ENCODE measurements around the gene IKBKE. TPM values are rescaled to one million over a fixed set of nuclear protein-coding genes. Genes with fewer than 3 reads are reported as not detected.

Gene IKBKE
- total and polyA plus RNA-seq, 2 of the 8 experiments (the other 6 are each of a cell fraction or from before 2014, with no cell fraction given), result 8.6 to 12.0 TPM

DNA sequence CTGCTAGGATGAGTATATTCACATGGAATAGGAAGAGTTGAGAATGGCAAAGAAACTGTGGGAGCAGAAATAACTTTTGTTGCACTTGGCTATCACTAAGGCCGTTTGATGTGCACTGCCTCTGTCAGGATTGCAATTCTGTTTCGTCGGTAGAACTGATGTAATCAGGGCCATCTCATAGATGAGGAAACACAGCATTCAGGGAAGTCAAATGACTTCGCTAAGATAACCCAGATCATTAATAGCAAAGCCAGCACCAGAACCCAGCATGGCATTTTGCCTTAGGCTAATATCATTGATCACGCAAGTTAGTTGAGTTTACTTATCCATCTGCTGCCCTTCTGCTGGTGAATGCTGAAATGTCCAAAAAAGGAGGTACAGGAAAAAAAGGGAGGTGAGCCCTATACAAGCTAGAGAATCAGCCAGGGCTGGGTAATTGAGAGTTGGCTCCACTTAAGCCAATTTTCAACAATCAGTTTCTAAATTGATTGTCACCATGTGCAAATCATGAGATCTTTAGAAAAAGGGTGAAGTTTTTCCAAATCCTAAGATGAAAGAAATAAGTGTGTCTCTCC is 44.6 kb downstream of the IKBKE start (continued):
- TF ChIP-seq, protein P1, sequence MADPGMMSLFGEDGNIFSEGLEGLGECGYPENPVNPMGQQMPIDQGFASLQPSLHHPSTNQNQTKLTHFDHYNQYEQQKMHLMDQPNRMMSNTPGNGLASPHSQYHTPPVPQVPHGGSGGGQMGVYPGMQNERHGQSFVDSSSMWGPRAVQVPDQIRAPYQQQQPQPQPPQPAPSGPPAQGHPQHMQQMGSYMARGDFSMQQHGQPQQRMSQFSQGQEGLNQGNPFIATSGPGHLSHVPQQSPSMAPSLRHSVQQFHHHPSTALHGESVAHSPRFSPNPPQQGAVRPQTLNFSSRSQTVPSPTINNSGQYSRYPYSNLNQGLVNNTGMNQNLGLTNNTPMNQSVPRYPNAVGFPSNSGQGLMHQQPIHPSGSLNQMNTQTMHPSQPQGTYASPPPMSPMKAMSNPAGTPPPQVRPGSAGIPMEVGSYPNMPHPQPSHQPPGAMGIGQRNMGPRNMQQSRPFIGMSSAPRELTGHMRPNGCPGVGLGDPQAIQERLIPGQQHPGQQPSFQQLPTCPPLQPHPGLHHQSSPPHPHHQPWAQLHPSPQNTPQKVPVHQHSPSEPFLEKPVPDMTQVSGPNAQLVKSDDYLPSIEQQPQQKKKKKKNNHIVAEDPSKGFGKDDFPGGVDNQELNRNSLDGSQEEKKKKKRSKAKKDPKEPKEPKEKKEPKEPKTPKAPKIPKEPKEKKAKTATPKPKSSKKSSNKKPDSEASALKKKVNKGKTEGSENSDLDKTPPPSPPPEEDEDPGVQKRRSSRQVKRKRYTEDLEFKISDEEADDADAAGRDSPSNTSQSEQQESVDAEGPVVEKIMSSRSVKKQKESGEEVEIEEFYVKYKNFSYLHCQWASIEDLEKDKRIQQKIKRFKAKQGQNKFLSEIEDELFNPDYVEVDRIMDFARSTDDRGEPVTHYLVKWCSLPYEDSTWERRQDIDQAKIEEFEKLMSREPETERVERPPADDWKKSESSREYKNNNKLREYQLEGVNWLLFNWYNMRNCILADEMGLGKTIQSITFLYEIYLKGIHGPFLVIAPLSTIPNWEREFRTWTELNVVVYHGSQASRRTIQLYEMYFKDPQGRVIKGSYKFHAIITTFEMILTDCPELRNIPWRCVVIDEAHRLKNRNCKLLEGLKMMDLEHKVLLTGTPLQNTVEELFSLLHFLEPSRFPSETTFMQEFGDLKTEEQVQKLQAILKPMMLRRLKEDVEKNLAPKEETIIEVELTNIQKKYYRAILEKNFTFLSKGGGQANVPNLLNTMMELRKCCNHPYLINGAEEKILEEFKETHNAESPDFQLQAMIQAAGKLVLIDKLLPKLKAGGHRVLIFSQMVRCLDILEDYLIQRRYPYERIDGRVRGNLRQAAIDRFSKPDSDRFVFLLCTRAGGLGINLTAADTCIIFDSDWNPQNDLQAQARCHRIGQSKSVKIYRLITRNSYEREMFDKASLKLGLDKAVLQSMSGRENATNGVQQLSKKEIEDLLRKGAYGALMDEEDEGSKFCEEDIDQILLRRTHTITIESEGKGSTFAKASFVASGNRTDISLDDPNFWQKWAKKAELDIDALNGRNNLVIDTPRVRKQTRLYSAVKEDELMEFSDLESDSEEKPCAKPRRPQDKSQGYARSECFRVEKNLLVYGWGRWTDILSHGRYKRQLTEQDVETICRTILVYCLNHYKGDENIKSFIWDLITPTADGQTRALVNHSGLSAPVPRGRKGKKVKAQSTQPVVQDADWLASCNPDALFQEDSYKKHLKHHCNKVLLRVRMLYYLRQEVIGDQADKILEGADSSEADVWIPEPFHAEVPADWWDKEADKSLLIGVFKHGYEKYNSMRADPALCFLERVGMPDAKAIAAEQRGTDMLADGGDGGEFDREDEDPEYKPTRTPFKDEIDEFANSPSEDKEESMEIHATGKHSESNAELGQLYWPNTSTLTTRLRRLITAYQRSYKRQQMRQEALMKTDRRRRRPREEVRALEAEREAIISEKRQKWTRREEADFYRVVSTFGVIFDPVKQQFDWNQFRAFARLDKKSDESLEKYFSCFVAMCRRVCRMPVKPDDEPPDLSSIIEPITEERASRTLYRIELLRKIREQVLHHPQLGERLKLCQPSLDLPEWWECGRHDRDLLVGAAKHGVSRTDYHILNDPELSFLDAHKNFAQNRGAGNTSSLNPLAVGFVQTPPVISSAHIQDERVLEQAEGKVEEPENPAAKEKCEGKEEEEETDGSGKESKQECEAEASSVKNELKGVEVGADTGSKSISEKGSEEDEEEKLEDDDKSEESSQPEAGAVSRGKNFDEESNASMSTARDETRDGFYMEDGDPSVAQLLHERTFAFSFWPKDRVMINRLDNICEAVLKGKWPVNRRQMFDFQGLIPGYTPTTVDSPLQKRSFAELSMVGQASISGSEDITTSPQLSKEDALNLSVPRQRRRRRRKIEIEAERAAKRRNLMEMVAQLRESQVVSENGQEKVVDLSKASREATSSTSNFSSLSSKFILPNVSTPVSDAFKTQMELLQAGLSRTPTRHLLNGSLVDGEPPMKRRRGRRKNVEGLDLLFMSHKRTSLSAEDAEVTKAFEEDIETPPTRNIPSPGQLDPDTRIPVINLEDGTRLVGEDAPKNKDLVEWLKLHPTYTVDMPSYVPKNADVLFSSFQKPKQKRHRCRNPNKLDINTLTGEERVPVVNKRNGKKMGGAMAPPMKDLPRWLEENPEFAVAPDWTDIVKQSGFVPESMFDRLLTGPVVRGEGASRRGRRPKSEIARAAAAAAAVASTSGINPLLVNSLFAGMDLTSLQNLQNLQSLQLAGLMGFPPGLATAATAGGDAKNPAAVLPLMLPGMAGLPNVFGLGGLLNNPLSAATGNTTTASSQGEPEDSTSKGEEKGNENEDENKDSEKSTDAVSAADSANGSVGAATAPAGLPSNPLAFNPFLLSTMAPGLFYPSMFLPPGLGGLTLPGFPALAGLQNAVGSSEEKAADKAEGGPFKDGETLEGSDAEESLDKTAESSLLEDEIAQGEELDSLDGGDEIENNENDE (IDR thresholded peaks at IDR 0.05; ENCODE audit: insufficient replicate concordance, low read length), result no peak
- TF ChIP-seq, protein P2, sequence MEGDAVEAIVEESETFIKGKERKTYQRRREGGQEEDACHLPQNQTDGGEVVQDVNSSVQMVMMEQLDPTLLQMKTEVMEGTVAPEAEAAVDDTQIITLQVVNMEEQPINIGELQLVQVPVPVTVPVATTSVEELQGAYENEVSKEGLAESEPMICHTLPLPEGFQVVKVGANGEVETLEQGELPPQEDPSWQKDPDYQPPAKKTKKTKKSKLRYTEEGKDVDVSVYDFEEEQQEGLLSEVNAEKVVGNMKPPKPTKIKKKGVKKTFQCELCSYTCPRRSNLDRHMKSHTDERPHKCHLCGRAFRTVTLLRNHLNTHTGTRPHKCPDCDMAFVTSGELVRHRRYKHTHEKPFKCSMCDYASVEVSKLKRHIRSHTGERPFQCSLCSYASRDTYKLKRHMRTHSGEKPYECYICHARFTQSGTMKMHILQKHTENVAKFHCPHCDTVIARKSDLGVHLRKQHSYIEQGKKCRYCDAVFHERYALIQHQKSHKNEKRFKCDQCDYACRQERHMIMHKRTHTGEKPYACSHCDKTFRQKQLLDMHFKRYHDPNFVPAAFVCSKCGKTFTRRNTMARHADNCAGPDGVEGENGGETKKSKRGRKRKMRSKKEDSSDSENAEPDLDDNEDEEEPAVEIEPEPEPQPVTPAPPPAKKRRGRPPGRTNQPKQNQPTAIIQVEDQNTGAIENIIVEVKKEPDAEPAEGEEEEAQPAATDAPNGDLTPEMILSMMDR (IDR thresholded peaks at IDR 0.05; ENCODE audit: control extremely low read depth in 1 of 3, insufficient read depth in 1 of 3, low read depth in 1 of 3, low read length in 3 of 3), result no peak
- no peak for TF ChIP-seq KDM4A (IDR thresholded peaks at IDR 0.05; ENCODE audit: low read depth, low read length, severe bottlenecking)
- TF ChIP-seq CEBPB (IDR thresholded peaks at IDR 0.05; ENCODE audit: low read depth, low read length), result no peak
- no peak for TF ChIP-seq TAF7 (optimal IDR thresholded peaks at IDR 0.05; ENCODE audit: borderline replicate concordance, low read depth, low read length)
- no peak for TF ChIP-seq NANOG (IDR thresholded peaks at IDR 0.05; ENCODE audit: insufficient read depth, low read depth, low read length, poor library complexity, severe bottlenecking)
- TF ChIP-seq, protein P3, sequence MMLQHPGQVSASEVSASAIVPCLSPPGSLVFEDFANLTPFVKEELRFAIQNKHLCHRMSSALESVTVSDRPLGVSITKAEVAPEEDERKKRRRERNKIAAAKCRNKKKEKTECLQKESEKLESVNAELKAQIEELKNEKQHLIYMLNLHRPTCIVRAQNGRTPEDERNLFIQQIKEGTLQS (IDR thresholded peaks at IDR 0.05; ENCODE audit: insufficient read depth, low read depth, low read length), result no peak
- no peak for TF ChIP-seq CREB1 (IDR thresholded peaks at IDR 0.05)

Measured in H1 (cell line).